GM19467 (cell line): ENCODE results near the gene C13orf46.

Source experiments
- ATAC-seq: cut with Tn5 transposase; IDR thresholded peaks from one replicate; pipeline ENCODE4 v1.9.1; 2021; ENCODE audit warnings: mild to moderate bottlenecking, moderate library complexity; ENCODE audit not compliant: unreplicated experiment

C13orf46 gene

DNA sequence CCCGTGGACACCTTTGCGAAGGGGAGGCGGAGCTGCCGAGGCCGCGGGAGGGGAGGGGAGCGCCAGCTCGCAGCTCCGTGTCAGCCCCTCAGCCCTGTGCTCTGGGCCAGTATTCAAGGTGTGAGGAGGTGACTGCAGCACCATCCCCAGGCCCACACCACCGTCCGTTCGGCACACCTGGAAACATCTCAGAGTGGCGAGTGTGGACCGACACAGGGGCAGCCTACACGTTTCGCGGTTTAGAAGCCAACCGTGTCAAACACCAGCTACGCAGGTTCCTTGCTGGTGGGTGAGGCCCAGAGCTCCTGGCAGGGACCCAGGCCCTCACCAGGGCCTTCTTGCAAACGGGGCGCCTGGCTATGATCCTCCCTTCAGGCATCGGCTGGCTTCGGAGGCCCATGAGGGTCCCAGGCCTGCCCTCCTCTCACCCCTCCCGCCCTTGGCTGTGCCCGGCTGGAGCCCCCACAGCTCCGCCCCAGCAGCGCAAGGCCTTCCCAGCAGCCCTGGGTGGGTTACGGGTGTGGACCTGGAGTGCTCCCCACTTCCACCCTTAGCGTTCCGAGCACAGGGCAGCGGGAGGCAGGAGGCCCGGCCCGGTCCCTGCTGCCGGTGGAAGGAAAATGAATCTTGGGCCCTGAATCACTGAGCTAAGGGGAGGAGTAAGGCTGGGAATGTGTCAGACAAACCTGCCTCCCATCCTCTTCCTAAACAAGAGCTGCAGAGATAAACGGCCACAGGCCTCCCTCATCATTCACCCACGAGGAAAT, 1.2 kb downstream of the C13orf46 start:
- no peak for ATAC-seq

DNA sequence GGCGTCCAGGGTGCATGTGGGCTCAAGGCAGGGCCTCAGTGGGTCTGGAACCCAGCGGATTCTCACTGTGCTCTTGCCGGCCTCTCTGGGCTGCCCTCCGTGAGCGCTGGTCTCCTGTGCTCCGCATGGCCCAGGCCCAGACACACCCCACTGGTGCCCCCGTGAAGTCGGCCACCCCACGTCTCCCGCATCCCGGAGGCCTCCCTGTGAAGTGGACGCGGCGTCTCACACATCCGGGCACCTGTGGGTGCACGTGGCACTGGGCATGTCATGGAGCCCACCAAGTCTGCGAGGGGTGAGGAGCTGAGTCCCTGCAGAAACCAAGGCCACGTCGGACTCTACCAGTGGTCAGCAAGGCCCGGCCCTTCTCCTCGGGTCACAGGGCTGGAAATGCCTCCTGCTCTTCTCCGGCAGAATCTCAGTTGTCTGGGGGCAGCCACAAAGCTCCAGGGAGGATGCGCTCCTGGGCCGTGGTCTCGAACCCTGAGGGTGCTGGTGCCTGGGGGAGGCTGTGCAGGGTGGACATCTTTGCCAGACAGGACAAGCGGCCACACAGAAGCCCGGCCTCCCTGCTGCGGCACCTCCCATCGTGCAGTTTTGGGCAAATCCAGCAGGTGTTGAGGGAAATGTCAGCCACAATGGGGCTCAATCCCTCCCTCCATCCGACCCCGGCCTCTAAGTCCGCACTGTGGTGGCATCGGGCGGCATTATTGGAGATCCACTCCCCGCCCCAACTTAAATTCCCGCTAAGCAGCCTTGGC, 2.2 kb downstream of the C13orf46 start:
- no peak for ATAC-seq

DNA sequence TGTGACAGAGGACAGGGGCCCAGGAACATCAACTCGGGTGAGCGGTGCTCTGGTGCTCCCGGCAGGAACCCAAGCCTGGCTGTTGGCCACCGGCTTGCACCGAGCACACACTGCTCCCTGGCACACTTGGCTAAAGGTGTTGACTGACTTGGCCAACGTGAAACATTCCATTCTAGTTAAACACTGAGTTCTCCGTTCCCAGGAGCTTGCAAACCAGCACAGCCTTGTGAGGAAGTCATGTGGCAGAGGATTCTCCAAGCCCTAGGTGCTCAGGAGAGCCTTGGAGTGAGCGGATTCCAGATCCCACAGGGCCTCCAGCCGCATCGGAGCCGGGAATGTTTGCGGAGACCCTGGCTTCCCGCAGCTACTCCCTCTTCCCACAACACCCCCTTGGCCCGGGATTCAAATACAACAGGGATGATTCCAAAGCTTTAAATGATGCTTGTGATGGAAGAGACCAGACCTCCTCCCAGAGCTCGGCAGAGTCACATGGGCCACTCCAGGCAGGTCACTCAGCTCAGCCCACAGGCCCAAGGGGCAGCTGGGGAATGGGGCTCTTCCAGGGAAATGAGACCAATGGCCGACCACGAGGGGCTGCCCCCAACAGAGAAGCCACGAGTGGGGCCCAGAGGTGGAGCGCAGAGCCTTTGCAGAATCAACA, 2.9 kb downstream of the C13orf46 start:
- no peak for ATAC-seq

DNA sequence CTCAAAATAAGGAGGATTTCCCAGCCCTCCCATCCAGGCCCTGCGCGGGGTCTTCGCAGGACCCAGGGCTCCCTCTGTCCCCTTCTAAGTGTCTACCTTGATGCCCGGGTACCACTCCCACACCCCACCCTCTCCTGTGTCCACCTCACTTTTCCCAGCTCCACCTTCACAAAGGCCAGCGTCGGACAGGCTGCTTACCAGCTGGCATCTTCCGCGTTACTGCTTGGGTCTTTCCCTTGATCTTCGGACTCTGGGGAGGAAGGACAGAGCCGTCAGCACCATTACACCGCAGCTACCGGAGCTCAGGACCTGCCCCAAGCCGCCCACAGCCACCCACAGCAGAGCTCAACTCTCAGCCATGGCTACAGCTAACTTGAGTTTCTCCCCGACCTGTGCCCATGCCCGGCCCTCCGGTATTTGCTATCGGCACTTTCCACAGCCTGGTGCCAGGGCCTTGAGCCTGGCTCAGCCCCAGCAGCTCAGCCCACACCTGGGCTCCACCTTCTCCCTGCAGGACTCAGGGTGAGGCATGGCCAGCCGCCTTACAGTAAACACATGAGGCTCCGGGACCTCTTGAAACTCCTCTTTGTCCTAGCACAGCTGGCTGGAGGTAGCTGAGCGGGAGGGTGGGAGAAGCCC, 3.8 kb downstream of the C13orf46 start:
- ATAC-seq = no peak

DNA sequence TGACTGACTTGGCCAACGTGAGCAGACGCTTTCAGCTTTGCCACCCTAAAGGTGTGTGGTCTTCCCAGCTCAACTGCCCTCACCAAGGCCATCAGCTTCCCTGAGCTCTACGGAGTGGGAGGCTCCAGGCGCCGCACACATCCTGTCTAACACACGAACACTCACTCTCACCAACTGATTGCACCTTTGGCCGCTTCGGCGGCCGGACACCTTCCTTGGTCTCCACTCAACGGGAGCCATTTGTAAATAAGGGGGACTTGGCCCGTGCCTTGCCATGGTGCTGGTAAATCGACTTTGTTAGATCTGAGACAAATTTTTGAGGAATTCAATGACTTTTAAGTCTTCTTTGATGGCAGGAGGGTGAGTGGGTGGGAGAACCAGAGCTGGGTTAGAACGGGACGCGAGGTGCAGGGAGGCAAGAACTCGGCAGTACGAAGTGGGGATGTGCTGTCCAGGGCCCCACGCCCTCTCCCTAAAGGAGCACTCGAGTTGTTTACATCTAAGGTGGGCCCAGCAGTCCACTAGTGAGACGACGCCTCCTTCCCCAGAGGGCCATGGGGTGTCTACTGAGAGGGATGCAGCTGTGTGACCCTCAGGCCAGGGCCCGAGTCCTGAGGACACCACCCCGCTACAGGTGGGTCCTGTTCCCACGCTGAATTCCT, 4.4 kb downstream of the C13orf46 start:
- ATAC-seq = no peak

DNA sequence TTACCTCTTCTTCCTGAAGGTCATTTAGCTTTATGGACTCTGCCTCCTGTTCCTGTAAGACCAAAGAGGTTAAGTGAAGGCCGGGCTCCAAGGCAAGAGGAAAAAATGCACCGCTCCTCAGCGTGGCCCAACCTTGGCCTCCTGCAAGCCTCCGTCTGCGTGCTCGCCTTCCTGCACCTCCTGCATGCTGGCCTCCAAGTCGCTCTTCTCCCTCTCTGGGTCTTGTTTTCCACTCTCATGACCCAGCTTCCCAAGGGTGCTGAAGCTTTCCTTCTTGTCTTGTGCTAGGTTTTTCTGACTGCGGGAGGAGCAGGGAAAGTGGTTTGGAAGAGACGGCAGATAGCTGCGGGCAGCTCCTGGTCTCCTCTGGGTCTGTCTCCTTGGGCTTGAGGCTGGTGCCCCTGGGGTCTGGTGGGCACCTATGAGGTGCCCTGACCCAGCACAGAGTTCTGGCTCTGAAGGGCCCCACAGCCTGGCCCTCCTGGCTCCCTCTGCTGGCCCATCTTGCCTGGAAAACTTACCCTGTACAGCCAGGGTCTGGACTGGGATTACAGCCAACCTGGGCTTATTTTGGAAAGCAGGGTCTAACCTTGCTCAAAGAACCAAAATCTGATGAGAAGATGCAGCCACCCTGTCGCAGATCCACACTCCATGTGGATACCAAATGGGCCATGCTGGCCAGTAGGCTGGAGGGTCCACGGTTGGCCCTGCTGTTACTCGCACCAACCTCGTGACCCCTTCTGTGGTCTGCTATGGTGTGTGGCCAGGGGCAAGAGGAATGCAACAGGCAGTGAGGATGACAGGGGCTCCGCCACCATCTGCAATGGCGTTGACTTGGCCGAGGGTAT, 5.2 kb downstream of the C13orf46 start:
- no peak for ATAC-seq

DNA sequence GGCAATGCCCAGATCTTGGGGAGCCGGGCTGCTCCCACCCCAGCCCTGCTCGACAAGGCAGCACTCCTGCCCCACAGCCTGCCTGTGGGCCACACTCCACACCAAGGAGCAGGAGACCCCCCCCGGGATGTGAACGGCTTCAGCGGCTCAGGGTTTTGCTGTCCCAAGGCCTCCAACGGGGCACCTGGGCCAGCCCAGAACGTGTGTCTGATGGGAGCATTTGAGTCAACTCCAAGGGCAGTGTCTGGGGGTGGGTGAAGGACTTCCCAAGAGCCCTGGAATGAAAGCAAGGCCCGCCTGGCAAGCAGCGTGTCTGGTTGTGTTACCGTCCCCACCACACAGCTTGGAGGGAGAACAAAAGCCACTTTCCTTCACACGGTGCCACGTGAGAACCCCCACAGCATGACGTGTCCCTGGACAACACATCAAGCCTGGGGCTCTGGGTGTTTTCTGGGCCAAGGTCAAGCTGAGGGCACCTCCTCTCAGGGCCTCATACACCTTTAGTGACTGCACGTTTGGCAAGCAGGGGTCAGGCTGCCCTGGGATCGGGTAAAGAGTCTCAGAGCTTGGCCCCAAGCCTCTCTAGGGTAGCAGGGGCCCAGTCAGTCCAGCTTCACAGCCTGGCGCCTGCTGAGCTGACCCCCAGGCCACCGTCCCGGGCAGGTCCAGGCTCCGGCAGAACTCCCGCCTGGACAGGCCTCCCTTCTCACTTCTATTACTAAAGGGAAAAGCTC, 6.0 kb downstream of the C13orf46 start:
- ATAC-seq = no peak

DNA sequence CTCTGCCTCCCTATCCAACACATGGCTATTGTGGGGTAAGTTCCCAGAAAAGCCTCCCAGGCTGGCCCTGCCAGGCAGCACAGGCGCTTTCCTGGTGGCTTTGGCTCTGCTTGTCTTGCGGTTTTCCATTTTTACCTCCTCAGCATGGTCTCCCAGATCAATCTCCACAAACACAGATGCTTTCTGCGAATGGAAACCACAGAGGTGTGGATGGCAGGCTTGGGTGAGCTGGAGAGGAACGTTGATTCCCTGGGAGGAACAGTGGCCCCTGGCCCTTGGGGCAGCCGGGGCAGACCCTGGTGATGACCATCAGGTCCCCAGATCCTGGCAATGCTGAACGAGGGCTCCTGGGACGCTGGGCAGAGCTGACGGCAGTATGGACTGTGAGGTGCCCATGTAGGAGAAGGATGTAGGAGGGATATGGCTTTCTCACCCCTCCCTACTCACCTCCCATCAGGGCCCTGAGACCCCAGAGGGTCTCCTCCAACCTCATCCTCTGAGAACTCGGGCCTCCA, 6.6 kb downstream of the C13orf46 start:
- ATAC-seq = no peak

DNA sequence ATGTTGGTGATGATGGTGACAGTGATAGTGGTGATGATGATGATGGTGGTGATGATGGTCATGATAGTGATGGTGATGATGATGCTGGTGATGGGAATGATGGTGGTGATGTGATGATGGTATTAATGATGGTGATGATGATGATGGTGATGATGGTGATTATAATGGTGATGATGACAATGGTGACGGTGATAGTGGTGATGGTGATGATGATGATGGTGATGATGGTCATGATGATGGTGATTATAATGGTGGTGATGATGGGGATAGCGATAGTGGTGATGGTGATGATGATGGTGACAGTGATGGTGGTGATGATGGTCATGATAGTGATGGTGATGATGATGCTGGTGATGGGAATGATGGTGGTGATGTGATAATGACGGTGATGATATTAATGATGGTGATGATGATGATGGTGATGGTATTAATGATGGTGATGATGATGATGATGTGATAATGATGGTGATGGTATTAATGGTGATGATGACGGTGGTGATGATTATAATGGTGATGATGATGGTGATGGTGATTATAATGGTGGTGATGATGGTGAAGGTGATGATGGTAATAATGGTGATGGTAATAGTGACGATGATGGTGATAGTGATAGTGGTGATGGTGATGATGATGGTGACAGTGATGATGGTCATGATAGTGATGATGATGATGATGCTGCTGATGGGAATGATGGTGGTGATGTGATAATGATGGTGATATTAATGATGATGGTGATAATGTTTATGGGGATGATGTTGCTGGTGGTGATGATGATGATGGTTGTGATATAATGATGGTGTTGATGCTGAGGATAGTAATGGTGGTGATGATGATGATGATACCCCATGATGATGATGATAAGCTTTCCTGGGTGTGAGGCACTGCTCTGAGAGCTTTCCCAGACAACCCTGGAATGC, 7.7 kb downstream of the C13orf46 start:
- ATAC-seq = no peak

DNA sequence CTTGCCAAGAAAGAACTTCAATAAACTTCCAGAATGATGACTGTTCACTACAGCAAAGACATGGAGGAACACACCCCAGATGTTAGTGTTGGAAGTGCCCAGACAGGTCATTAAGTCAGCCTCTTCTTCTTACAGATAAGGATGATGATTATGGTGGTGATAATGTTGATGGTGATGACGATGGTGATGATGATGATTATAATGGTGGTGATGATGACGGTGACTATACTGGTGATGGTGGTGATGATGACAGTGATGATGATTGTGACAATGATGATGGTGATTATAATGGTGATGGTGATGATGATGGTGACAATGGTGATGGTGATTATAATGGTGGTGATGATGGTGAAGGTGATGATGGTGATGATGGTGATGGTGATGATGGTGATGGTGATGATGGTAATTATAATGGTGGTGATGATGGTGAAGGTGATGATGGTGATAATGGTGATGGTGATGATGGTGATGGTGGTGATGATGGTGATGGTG, 8.4 kb downstream of the C13orf46 start:
- no peak for ATAC-seq

DNA sequence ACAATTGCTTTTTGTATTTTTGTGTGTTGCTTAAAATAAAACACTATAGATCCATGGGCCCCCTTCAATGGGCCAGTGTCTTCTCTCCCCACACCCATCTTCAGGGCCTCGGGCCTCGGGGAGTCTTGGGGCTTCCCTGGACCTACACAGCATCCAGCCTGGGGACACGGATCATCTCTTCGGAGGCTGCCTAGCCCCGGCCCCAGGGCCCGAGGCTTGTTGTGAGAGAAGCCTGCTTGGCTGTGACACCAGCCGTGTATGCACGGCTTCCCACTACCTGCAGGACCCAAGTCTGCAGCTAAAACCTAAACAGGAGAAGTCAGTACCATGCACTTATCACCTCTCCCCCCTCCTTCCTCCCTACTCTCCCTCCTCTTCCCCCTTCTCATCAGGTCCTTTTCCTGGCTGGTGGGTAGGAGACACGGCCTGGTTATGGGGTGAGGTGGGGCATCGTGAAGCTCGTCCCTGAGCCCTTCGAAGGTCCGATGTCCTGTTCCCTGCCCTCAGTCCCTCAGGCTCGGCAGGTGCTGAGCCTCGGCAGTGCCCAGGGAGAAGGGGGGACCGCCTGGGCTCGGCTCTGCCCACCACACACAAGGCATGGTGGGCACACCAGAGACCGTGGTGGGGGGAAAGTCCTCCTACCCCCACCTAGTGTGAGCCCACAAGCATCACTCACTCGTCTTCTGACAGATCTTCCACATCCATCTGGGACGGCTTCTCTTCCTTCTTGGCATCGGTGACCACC, 9.5 kb downstream of the C13orf46 start:
- ATAC-seq = no peak

DNA sequence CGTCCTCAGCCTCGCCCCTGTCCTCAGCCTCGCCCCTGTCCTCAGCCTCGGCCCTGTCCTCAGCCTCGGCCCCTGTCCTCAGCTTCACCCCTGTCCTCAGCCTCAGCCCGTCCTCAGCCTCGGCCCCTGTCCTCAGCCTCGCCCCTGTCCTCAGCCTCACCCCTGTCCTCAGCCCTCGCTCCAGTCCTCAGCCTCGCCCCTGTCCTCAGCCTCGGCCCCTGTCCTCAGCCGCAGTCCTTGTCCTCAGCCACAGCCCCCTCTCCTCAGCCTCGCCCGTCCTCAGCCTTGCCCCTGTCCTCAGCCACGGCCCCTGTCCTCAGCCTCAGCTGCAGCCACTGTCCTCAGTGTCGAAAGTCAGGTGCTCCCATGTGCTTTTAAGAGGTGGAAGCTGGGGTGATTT, 10.5 kb downstream of the C13orf46 start:
- no peak for ATAC-seq

DNA sequence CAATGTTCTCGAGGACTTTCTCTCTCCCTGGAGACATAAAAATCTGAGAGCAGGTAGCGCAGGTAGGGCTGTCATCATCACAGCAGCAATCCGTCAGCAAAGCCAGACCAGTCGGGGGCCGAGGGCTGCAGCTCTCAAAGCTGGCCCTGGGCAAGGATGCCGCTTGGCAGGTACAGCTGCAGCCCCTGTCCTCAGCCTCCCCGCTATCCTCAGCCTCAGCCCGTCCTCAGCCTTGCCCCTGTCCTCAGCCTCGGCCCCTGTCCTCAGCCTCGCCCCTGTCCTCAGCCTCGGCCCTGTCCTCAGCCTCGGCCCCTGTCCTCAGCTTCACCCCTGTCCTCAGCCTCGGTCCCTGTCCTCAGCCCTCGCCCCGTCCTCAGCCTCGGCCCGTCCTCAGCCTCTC, 10.9 kb downstream of the C13orf46 start:
- no peak for ATAC-seq

DNA sequence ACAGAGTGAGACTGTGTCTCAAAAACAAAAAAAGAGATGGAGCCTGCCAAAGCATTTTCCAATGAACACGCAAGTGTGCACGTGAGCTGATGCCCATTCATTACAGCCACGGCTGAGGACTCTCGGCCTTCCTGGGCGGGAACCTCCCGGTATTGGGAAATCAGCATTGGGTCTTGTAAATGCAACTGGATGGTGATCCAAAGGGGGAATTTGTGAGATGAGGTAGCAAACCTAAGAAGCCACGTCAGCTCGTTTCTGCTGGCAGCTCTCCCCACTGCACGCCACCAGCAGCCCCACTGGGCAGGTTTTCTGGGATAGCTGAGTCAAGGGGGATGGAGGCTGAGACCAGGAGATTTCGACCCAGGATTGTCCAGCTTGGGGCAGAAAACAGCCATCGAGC, 11.5 kb downstream of the C13orf46 start:
- ATAC-seq = no peak

DNA sequence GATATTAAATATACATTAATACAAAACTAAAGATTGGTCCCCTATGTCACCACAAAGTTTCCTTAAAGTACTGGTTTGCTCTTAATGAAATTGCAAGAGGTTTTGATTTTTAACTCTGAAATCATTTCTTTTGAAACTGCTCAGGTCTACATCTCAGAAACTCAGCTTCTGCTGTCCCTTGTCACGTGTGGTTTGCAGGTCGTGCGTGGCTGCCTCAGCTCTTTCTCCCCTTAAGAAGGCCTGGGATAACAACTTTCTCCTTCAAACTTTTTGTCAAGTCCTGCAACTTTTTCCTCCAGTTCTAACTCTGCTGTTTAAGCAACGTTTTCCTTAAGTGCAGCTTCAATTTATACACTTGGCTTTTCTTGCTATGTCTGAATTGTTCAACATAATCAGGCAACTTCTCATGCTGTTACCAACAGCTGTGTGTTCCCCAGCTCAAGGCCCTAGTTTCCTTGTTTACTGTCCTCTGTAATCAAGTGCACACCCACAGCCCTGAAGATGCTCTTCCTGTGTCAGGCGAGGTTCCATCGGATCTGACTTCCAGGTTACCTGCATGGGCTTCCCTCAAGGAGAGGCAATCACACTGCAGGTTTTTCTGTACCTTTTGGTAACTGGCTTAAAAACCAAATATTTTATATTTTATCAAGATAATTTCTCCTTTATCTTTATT, 13.5 kb downstream of the C13orf46 start:
- ATAC-seq = no peak

DNA sequence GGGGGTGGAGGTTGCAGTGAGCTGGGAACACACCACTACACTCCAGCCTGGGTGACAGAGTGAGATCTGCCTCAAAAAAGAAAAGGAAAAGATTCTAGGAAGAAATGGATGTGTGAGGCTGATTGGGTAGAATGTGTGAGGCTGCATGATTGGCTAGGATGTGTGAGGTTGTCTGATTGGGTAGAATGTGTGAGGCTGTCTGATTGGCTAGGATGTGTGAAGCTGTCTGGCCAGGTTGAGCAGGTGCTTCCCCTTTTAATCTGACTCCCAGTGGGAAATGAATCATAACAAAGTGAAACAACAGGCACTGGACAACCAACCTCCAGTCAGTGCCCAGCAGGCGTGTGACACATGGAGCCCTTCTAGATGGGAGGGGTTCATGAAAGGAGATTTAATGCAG, 14.7 kb downstream of the C13orf46 start:
- no peak for ATAC-seq

DNA sequence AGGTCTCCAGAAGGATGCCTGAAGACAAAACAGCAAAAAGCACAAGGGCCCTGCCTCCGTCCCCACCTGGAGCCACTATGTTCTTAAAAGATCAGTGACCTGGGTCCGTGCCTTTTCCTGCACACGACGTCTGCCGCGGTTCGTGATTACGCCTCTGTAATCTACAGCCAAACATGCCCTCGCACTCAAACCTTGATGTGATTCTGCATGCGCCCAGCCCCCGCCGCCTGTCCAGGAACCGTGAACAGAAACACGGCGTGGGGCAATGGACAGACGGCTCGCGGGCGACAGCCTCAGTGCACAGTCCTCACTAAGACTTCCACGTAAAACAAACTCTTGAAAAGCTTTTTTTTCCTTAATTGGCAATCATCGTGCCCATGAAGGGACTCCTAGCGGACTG, 15.5 kb downstream of the C13orf46 start:
- ATAC-seq = no peak
